Fibroblast of lung (primary cell): ENCODE data around the gene OR8J1.

ENCODE experiments used
- EZH2 ChIP-seq: IDR thresholded peaks from 2 replicates; pipeline ENCODE4 v1.5.1; 2012; ENCODE audit warnings: low read length, control low read depth, mild to moderate bottlenecking; ENCODE audit errors: missing control alignments
- TF ChIP-seq, protein P1 (sequence below), 2 donors: IDR thresholded peaks in 1 of 2; conservative IDR thresholded peaks in 1 of 2; 1 replicate in 1 of 2; 2 replicates in 1 of 2; pipeline ENCODE4 v1.5.1; 2011 to 2012; ENCODE audit warnings: low read length in 2 of 2, control low read depth in 1 of 2, inconsistent platforms in 1 of 2, low read depth in 1 of 2, mild to moderate bottlenecking in 1 of 2

GRCh38 chr11:56340289-56340688 is 13.8 kb upstream of the OR8J1 start:
- TF ChIP-seq, protein P1, sequence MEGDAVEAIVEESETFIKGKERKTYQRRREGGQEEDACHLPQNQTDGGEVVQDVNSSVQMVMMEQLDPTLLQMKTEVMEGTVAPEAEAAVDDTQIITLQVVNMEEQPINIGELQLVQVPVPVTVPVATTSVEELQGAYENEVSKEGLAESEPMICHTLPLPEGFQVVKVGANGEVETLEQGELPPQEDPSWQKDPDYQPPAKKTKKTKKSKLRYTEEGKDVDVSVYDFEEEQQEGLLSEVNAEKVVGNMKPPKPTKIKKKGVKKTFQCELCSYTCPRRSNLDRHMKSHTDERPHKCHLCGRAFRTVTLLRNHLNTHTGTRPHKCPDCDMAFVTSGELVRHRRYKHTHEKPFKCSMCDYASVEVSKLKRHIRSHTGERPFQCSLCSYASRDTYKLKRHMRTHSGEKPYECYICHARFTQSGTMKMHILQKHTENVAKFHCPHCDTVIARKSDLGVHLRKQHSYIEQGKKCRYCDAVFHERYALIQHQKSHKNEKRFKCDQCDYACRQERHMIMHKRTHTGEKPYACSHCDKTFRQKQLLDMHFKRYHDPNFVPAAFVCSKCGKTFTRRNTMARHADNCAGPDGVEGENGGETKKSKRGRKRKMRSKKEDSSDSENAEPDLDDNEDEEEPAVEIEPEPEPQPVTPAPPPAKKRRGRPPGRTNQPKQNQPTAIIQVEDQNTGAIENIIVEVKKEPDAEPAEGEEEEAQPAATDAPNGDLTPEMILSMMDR (conservative IDR thresholded peaks at IDR 0.05 in 1 of 2, IDR thresholded peaks at IDR 0.05 in 1 of 2; ENCODE audit: low read depth in 1 of 2, low read length in 2 of 2): no peak
- TF ChIP-seq EZH2: no peak
